Sigmoid colon (tissue), 7 donors: ENCODE measurements around the gene DBF4. TPM values are rescaled to one million over a fixed set of nuclear protein-coding genes. Genes with fewer than 3 reads are reported as not detected.
"Not testable (repeated sequence)": the region's sequence is repeated elsewhere in the genome, so short reads cannot be mapped to it uniquely, and the experiment has no call there.

ENCODE experiments used
- DNase-seq: peaks from one replicate; pipeline ENCODE4 v3.0.0-alpha.2; 2019
- H3K27ac ChIP-seq, 4 donors: fragments of 200-600 bp; sonication (generic); one replicate each; pipeline ENCODE4 v1.5.1; 2016 to 2019; ENCODE audit warnings: mild to moderate bottlenecking in 1 of 4
- H3K27me3 ChIP-seq, 3 donors: fragments of 200-600 bp; sonication (generic); one replicate each; pipeline ENCODE4 v1.5.1; 2019; ENCODE audit warnings: mild to moderate bottlenecking in 1 of 3
- H3K36me3 ChIP-seq, 4 donors: fragments of 200-600 bp; sonication (generic); one replicate each; pipeline ENCODE4 v1.5.1; 2016 to 2019
- H3K4me1 ChIP-seq, 4 donors: fragments of 200-600 bp; sonication (generic); one replicate each; pipeline ENCODE4 v1.5.1; 2017 to 2019
- H3K4me3 ChIP-seq, 4 donors: fragments of 200-600 bp; sonication (generic); one replicate each; pipeline ENCODE4 v1.5.1; 2017 to 2019; ENCODE audit warnings: mild to moderate bottlenecking in 2 of 4, moderate library complexity in 1 of 4
- H3K9me3 ChIP-seq, 4 donors: fragments of 200-600 bp in 3 of 4; sonication (generic) in 3 of 4; one replicate each; pipeline versions ENCODE4 v1.5.1 to v1.6.1; 2013 to 2019
- EP300 ChIP-seq, 4 donors: sonication (generic); formaldehyde crosslinking; IDR thresholded peaks; one replicate each; pipeline ENCODE4 v1.6.1; 2017; ENCODE audit warnings: antibody characterized with exemption in 4 of 4
- POLR2A ChIP-seq, 2 donors: fragments of 450-650 bp; IDR thresholded peaks; one replicate each; pipeline ENCODE4 v1.6.1; 2016; ENCODE audit warnings: antibody characterized with exemption in 2 of 2, mild to moderate bottlenecking in 2 of 2, moderate library complexity in 2 of 2
- POLR2AphosphoS5 ChIP-seq, 4 donors: sonication (generic); formaldehyde crosslinking; IDR thresholded peaks; one replicate each; pipeline ENCODE4 v1.6.1; 2017; ENCODE audit warnings: antibody characterized with exemption in 4 of 4
- WGBS, 2 donors: extraction: QIAGEN DNeasy Blood & Tissue Kit; methylation state at CpG; one replicate each; pipeline ENCODE4 v1.1.7; 2013; 5-methylcytosine and 5-hydroxymethylcytosine counted together
- intact Hi-C: fragments of 100-400 bp; cut with DNase I; formaldehyde crosslinking; loops from one replicate; pipeline ENCODE4 v1.15.1; 2023
- polyA plus RNA-seq, 3 donors: library from polyadenylated mRNA; stranded (reverse); fragments of 200-250 nt; gene quantifications; one replicate each; pipeline ENCODE4 v1.2.3, GENCODE V29; 2013
- total RNA-seq, 4 donors: library from RNA; depleted of rRNA; stranded (reverse); fragments of >200 nt; gene quantifications; one replicate each; pipeline ENCODE4 v1.1.0, GENCODE V29; 2016
- TF ChIP-seq, protein P1 (sequence below), 4 experiments: fragments of 450-650 bp in 3 of 4; fragments of 200-600 bp in 1 of 4; IDR thresholded peaks; one replicate each; pipeline ENCODE4 v1.5.1; 2016 to 2019; ENCODE audit warnings: antibody characterized with exemption in 4 of 4, mild to moderate bottlenecking in 3 of 4, moderate library complexity in 2 of 4
- donor health status: healthy with polysubstance abuse.
- donor health status: Bipolar disorder and iron deficiency.
- donor health status: healthy.

The DBF4 gene
- total and polyA plus RNA-seq, 7 donors = 2.3 to 13.7 (median 5.4) TPM

DNA sequence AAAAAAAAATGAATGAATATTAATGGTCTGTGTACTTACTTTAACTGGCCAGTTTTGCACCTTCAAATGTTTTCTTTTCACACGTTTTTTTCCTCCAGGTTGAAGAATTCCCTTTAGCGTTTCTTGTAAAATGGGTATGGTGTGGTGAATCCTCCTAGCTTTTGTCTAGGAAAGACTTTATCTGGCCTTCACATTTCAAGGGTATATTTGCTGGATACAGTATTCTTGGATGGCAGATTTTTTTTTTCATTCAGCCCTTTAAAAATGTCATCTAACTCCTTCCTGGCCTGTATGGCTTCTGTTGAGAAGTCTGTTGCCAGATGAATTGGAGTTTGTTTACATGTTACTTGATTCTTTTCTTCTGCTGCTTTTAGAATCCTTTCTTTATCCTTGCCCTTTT is 10.2 kb upstream of the DBF4 start:
- intact Hi-C loops = no loop called here
- no peak for DNase-seq
- no peak for TF ChIP-seq POLR2AphosphoS5 (IDR thresholded peaks at IDR 0.05)
- TF ChIP-seq POLR2A (IDR thresholded peaks at IDR 0.05) = no peak
- Histone ChIP-seq H3K4me1 (no peaks in the 10 kb centered on the region), H3K27me3 (no peaks in the 10 kb centered on the region), H3K9me3 (peaks cover 0 to 13% (median 7%) of the 10 kb centered on the region in 4 donors), H3K36me3 (peaks cover 0 to 14% (median 0%) of the 10 kb centered on the region in 4 donors), H3K27ac (no peak overlapping the region), H3K4me3 (no peak overlapping the region)
- WGBS, 2 donors = 95 to 96% methylated on average over 2 of the region's 2 CpGs

DNA sequence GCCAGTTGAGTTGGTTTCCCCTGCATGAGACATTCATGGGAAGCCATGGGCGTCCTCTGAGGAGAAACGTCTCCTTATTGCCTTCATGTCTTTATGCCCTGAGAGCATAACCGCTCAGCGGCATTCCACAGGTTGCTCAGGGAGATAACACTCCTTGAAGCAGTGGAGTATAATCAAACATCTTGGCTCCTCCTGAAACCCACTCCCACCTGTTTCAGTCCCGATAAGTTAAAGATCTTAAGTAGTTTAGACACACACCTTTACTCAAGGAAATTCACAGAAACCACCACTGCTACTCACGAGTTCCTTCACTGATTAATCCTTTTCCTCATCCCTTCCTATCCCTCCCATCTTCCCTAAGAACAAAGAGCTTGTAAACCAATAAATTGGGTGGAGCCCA is 9.8 kb upstream of the DBF4 start:
- H3K4me3 ChIP-seq, intact Hi-C loops, H3K4me1 ChIP-seq, H3K27ac ChIP-seq, DNase-seq, H3K27me3 ChIP-seq: not testable (repeated sequence)
- H3K36me3 ChIP-seq = peaks cover 0 to 14% (median 0%) of the 10 kb centered on the region in 4 donors
- WGBS, 2 donors = 96 to 97% methylated on average over 6 of the region's 6 CpGs
- H3K9me3 ChIP-seq = peaks cover 0 to 13% (median 7%) of the 10 kb centered on the region in 4 donors

DNA sequence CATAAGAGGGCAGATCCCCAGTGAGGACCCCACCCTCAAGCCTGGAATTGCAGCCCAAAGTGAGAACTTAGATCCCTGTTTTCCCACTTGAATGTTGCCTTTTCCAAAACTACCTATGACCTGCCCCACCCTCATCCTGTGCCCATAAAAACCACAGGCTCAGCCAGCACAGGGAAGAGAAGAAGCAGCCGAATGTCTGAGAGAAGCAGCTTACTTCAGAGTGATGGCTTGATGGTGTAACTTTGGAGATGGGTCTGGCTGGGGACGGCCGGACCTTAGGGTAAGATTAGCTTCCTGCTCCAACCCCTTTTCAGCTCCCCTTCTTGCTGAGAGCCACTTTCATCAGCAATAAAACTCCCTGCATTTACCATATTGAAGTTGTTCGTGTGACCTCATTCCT is 5.8 kb upstream of the DBF4 start:
- intact Hi-C loops = no loop called here
- Histone ChIP-seq H3K27me3 (no peaks in the 10 kb centered on the region), H3K27ac (no peak overlapping the region), H3K9me3 (peaks cover 0 to 16% (median 11%) of the 10 kb centered on the region in 4 donors), H3K36me3 (peaks cover 0 to 11% (median 0%) of the 10 kb centered on the region in 4 donors), H3K4me1 (peaks cover 0 to 17% (median 8%) of the 10 kb centered on the region in 4 donors), H3K4me3 (no peak overlapping the region)
- TF ChIP-seq POLR2AphosphoS5 (IDR thresholded peaks at IDR 0.05) (no peak), POLR2A (IDR thresholded peaks at IDR 0.05) (no peak), EP300 (IDR thresholded peaks at IDR 0.05) (no peak)
- TF ChIP-seq, protein P1, sequence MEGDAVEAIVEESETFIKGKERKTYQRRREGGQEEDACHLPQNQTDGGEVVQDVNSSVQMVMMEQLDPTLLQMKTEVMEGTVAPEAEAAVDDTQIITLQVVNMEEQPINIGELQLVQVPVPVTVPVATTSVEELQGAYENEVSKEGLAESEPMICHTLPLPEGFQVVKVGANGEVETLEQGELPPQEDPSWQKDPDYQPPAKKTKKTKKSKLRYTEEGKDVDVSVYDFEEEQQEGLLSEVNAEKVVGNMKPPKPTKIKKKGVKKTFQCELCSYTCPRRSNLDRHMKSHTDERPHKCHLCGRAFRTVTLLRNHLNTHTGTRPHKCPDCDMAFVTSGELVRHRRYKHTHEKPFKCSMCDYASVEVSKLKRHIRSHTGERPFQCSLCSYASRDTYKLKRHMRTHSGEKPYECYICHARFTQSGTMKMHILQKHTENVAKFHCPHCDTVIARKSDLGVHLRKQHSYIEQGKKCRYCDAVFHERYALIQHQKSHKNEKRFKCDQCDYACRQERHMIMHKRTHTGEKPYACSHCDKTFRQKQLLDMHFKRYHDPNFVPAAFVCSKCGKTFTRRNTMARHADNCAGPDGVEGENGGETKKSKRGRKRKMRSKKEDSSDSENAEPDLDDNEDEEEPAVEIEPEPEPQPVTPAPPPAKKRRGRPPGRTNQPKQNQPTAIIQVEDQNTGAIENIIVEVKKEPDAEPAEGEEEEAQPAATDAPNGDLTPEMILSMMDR (IDR thresholded peaks at IDR 0.05) = no peak
- no peak for DNase-seq
- WGBS, 2 donors = 97 to 99% methylated on average over 4 of the region's 4 CpGs

DNA sequence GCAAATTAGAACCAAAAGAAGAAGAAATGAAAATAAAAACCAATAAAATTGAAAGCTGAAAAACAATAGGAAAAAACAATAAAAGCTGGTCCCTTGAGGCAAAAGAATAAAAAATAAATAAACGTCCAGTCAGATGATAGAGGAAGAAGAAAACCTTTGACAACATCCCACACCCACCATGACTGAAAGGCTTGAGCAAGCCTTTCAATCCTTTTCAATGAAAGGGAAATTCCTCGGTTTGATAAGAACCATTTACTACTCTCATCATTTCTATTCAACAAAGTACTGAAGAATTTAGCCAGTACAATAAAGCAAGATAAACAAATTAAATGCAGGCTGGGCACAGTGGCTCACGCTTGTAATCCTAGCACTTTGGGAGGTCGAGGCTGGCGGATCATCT is 3.9 kb upstream of the DBF4 start:
- Histone ChIP-seq H3K27ac (no peak overlapping the region), H3K9me3 (peaks cover 0 to 5% (median 4%) of the 10 kb centered on the region in 4 donors), H3K4me1 (peaks cover 3 to 19% (median 12%) of the 10 kb centered on the region in 4 donors), H3K27me3 (no peaks in the 10 kb centered on the region), H3K36me3 (peaks cover 0 to 4% (median 0%) of the 10 kb centered on the region in 4 donors), H3K4me3 (no peak overlapping the region)
- TF ChIP-seq, protein P1 (IDR thresholded peaks at IDR 0.05) = no peak
- TF ChIP-seq POLR2A (IDR thresholded peaks at IDR 0.05) = no peak
- no peak for TF ChIP-seq POLR2AphosphoS5 (IDR thresholded peaks at IDR 0.05)
- TF ChIP-seq EP300 (IDR thresholded peaks at IDR 0.05) = no peak
- DNase-seq = no peak
- intact Hi-C loops = no loop called here
- WGBS, 2 donors = 74 to 87% methylated on average over 5 of the region's 5 CpGs

DNA sequence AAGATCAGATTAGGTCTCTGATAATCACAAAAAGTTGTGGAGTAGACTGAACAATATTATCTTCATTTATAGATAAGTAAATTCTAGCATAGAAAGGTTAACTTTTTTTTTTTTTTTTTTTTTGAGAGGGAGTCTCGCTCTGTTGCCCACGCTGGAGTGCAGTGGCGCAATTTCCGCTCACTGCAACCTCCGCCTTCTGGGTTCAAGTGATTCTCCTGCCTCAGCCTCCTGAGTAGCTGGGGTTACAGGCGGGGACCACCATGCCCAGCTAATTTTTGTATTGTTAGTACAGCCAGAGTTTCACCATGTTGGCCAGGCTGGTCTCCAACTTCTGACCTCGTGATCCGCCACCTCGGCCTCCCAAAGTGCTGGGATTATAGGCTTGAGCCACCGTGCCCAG is 3.0 kb upstream of the DBF4 start:
- WGBS, 2 donors = 95 to 96% methylated on average over 10 of the region's 10 CpGs
- H3K4me1 ChIP-seq = peaks cover 3 to 29% (median 21%) of the 10 kb centered on the region in 4 donors
- intact Hi-C loops, DNase-seq, H3K9me3 ChIP-seq, H3K27ac ChIP-seq, H3K27me3 ChIP-seq, H3K36me3 ChIP-seq, H3K4me3 ChIP-seq: not testable (repeated sequence)

DNA sequence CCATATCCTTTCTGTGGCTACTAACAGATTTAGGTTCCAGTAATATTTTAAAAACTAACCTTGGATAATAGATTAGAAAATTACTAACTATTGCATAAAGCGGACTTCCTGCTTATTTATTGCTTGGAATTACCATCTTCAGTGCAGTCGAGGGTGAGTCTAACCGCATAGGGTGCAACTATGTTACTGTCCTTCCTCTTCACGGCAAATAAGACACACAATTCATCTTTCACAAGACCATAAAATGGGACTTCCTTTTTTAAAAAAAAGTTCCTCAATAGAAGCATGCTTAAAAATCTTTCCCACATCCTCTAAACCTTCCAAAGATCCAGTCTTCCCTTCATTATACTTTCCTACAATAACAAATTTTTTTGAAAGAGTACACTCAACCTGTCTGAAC is 2.2 kb upstream of the DBF4 start:
- no peaks in the 10 kb centered on the region for H3K27me3 ChIP-seq
- WGBS, 2 donors = 19 to 27% methylated on average over 4 of the region's 4 CpGs
- peaks cover 3 to 31% (median 22%) of the 10 kb centered on the region in 4 donors for H3K4me1 ChIP-seq
- peaks cover 0 to 5% (median 3%) of the 10 kb centered on the region in 4 donors for H3K9me3 ChIP-seq
- H3K36me3 ChIP-seq = peaks cover 0 to 4% (median 0%) of the 10 kb centered on the region in 4 donors
- no peak for DNase-seq
- no peak overlapping the region for H3K4me3 ChIP-seq
- no peak for TF ChIP-seq POLR2A (IDR thresholded peaks at IDR 0.05)
- TF ChIP-seq EP300 (IDR thresholded peaks at IDR 0.05) = no peak
- TF ChIP-seq POLR2AphosphoS5 (IDR thresholded peaks at IDR 0.05) = no peak
- TF ChIP-seq, protein P1 (IDR thresholded peaks at IDR 0.05) = no peak
- intact Hi-C loops = no loop called here
- H3K27ac ChIP-seq = no peak overlapping the region
